GM21717 (cell line): ENCODE measurements around the gene SMARCC1.
"Not testable (repeated sequence)": the region's sequence is repeated elsewhere in the genome, so short reads cannot be mapped to it uniquely, and the experiment has no call there.

ENCODE experiments used
- ATAC-seq: cut with Tn5 transposase; IDR thresholded peaks from one replicate; pipeline ENCODE4 v1.9.1; 2021; ENCODE audit warnings: mild to moderate bottlenecking, moderate library complexity; ENCODE audit not compliant: unreplicated experiment

SMARCC1 gene

DNA sequence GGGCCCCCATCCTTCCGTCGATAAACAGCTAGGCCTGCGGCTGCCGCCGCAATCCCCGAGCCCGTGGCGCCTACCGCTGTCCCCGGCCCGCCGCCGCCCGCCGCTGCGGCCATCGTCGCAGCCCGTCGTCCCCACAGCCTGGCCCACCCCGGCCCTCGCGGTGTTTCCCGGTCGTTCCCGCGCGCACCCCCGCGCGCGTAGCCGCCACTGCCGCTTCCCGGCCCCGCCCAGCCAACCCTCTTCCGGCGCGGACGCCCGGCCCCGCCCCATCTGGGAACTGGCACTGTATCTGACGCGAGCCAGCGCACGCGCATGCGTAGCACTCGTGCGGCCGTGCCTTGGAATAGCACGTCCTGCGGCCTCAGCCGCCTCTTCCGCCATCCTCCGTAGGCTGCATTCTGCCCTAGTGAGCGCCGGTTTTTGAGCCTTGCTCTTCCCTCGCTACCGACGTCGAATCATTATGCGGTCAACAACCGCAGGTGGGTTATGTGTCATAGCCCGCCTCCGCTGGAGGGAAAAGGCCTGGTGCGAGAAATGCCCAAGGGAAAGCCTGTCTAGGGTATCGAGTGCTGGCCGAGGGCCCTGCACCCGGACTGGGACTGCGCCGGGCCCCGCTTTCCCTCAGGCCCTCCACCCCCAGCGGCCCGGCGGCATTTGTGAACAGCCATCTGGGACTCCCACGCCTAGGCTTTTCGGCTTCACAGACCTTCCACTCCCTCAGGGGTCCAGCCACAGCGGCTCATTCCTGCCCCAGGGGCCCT is at the start of gene SMARCC1:
TSS of gene SMARCC1 (minus strand) at position 209 of the 761 bp plus-strand sequence. CDS start at position 113, 96 bp downstream.
- ATAC-seq, result peak; percentile 80

GRCh38 chr3:47829482-47829881 is 47.8 kb upstream of the SMARCC1 start:
- not testable (repeated sequence) for ATAC-seq

DNA sequence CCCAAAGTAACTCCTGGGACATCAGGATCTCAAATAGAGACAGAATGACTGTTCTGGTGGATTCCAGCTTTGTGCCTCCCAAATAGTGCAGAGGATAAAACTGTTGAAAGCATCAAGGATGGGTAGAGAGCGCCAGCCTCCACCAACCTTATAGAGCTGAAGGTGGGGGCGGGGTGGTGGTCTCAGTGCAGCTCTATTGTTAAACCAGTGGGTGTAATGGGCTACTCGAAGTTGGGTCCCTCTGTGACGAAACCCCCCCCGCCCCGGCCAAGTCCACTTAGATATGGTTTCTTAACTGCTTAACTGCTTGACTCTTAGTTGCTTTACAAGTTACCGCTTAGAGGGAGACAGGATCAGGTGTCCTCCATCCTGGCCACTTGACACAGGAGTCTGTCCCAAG is 43.9 kb upstream of the SMARCC1 start:
- ATAC-seq, result no peak

DNA sequence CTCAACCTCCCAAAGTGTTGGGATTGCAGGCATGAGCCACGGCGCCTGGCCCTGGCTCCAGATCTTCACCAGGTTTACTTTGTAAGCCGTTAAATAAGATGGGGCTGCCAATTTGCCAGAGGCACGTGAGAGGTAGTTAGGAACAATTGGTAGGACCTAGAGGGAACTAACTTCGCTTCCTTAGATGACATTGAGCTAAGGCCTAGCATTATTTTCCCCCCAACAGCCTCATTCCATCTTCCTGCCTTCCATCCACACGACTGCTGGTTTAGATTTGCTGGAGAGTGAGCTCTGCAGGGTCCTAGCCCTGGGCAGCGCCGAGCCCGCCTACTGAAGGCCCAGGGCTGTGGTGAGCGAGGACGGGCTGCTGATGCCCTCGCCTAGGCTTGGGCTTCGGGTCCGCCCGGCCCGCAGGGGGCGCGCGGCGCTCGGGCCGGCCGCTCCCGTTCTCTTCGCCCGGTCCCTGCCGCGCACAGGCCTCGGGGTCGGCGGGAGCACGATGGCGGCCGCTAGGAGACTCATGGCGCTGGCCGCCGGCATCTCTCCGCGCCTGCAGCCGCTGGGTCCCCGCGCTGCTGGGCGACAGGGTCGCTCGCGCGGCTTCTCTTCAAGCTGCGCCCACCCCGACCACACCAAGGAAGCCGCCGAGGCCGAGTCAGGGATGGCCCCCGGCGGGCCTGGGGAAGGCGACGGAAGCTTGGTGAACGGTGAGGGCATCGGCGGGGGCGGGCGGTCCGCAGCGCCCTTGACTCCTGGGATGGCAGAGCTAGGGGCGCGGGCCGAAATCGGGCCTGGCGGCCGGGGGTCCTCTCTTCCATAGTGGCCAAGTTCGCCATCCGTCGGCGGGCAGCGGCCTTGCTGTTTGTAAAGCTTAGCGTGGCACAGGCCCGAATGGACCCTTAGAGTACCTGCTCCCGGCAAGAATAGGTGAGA is 43.1 kb upstream of the SMARCC1 start:
- ATAC-seq, result peak; percentile 88

GRCh38 chr3:47817609-47818008 is 35.9 kb upstream of the SMARCC1 start:
- no peak for ATAC-seq

- ATAC-seq, result no peak
These were observed 32.0 kb upstream of the SMARCC1 start for GRCh38 chr3:47813551-47814177.

DNA sequence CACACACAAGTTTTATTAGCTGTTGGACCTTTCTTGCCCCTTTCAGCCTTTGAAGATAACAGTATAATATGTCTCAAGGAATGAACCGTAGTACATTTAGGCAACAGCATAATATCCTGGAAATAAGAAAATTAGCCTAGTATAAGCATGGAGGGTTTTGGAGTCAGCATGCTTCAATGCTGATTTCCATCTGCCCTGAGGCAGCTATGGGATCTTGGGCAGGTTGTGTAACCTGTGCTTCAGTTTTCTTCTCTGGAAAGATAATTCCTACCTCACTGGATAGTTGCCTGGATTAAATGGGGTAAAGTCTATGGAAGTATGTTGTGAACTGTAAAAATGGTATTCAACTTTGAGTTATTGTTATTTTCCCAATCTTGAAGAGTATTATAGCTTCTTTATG is 22.9 kb upstream of the SMARCC1 start:
- no peak for ATAC-seq

- no peak for ATAC-seq
These were observed 21.9 kb upstream of the SMARCC1 start for GRCh38 chr3:47803480-47804025.

GRCh38 chr3:47802734-47803479 is 21.2 kb upstream of the SMARCC1 start, which contains the start of gene DHX30:
DHX30 (plus strand) TSS chr3:47803138; CDS start chr3:47810684, 7,546 bp downstream.
- peak; percentile 81 for ATAC-seq

DNA sequence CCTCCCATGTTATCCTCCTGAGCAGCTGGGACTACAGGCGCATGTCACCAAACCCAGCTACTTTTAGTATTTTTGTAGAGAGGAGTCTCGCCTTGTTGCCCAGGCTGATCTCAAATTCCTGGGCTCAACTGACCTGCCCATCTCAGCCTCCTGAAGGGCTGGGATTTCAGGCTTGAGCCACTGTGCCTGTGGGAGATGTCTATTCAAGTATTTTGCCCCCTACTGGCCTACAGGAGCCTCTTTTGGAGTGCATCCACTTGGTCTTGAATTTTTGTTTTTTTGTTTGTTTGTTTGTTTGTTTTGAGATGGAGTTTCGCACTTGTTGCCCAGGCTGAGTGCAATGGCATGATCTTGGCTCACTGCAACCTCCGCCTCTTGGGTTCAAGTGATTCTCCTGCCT is 18.0 kb upstream of the SMARCC1 start:
- ATAC-seq, result no peak

DNA sequence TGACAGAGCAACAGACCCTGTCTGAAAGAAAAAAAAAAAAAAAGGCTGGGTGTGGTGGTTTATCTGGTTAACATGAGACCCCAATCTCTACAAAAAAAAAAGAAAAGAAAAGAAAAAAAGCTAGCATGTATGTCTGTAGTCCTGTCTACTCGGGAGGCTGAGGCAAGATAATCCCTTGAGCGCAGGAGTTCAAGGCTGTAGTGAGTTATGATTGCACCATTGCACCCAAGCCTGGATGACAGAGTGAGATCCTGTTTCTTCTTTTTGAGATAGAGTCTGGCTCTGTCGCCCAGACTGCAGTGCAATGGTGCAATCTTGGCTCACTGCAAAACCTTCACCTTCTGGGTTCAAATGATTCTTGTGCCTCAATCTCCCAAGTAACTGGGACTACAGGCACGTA is 12.9 kb upstream of the SMARCC1 start:
- no peak for ATAC-seq

DNA sequence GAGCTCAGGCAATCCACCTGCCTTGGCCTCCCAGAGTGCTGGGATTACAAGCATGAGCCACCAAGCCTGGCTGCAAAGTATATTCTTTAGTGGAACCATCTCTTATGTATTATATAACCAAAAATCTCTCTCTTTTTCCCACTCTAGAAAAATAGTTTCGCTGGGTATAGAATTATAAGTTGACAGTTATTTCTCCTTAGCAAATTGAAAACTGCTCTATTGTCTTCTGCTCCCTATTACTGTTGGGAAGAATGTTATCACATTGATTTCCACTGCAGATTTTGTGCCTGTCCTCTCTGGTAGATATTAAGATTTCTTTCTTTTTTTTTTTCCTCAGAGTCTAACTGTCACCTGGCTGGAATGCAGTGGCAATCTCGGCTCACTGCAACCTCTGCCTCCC is 11.0 kb upstream of the SMARCC1 start:
- ATAC-seq, result no peak

GRCh38 chr3:47791193-47791855 is 9.6 kb upstream of the SMARCC1 start:
- no peak for ATAC-seq

GRCh38 chr3:47783673-47784072 is 2.0 kb upstream of the SMARCC1 start:
- ATAC-seq, result no peak

- ATAC-seq, result no peak
These were observed 984 bp upstream of the SMARCC1 start for GRCh38 chr3:47782446-47783308.

DNA sequence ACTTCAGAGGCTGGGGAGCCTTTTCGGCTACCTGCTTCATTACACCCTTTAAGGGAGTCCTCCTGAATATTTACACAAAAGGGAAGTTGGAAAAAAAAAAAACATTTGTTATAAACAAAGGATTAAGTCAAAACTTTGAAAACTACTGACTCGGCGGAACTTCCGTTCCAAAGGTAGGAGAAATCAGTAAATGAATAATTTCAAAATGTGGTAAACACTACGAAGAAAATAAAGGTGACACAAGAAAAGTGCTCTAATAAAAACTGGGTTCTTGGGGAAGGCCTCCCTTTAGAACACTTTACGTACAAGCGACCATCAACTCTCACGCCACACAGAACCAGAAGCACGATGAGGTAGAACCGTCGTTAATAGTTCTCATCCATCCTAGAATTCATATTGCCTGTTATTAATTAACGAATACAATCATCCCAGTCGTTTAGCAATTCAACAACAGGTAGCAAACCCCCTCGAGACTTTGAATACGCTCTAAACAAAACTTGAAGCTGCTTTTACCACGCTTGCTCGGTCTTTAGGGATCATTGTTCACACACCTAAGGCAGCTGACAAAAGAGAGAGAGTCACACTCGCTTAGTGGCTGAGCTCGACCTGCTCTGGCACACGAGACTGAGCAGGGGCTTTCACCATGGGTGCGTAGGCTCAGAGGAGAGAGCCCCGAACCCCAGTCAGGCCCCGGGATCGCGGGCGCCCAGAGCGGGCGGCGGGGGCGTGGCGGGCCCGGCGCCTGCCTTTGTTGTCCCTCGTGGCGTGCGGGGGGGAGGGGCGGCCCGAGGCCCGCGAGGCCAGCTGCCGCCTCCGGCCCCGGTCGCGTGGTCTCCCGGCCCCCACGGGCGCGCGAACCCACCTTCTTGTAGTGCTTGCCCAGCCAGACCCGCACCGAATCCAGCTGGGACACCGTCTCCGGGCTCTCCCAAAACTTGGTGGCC is 680 bp downstream of the SMARCC1 start:
- peak; percentile 33 for ATAC-seq

DNA sequence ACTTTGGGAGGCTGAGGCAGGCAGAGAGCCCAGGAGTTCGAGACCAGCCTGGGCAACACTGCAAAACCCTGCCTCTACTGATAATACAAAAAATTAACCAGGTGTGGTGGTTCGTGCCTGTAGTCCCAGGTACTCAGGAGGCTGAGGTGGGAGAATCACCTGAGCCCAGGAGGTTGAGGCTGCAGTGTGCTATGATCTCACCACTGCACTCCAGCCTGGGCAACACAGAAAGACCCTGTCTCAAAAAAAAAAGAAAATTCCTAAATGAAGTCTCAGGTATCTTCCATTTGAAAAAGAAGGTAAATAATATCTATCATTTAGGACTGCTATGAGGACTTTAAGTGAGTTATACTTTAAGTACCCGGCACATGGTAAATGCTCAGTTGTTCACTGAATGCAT is 2.9 kb downstream of the SMARCC1 start:
- no peak for ATAC-seq

GRCh38 chr3:47772788-47773187 is 8.9 kb downstream of the SMARCC1 start:
- ATAC-seq, result no peak
